HFFc6 (cell line): Measurements from ENCODE around the gene OAF. TPM values are rescaled to one million over a fixed set of nuclear protein-coding genes. Genes with fewer than 3 reads are reported as not detected.

Source experiments
- DNase-seq: peaks from one replicate; pipeline ENCODE4 v3.0.0-alpha.2; 2018
- H3K27ac Mint-ChIP-seq: 2 replicates; pipeline ENCODE4 v1.8.0; 2020; ENCODE audit warnings: mild to moderate bottlenecking, mixed read lengths
- H3K27me3 Mint-ChIP-seq: 2 replicates; pipeline ENCODE4 v1.8.0; 2021; ENCODE audit warnings: mild to moderate bottlenecking, moderate library complexity, mixed read lengths; ENCODE audit not compliant: insufficient read depth
- H3K36me3 Mint-ChIP-seq: 2 replicates; pipeline ENCODE4 v1.8.0; 2021; ENCODE audit warnings: low read depth, mixed read lengths
- H3K4me1 Mint-ChIP-seq: 2 replicates; pipeline ENCODE4 v1.8.0; 2020; ENCODE audit warnings: low read depth, mixed read lengths
- H3K4me3 Mint-ChIP-seq: 2 replicates; pipeline ENCODE4 v1.8.0; 2020; ENCODE audit warnings: mild to moderate bottlenecking, moderate library complexity, mixed read lengths
- H3K9me3 Mint-ChIP-seq: 2 replicates; pipeline ENCODE4 v1.8.0; 2020; ENCODE audit warnings: mild to moderate bottlenecking, mixed read lengths
- CTCF ChIP-seq: fragments of 200-600 bp; sonication (generic); IDR thresholded peaks from 2 replicates; pipeline ENCODE4 v1.5.0; 2021; ENCODE audit warnings: antibody characterized with exemption, mild to moderate bottlenecking
- total RNA-seq, 6 experiments: library from RNA; stranded (reverse); fragmentation: NEBNext Ultra II Directional; extraction: Animal tissue kit (Norgen Biotek cat#: 25700); gene quantifications; 2 replicates in 1 of 6; 3 replicates in 5 of 6; pipeline ENCODE4 v1.2.3, GENCODE V29; 2021

Gene OAF
- total RNA-seq, 6 experiments from 2014 or later = 111 to 143 (median 123) TPM

DNA sequence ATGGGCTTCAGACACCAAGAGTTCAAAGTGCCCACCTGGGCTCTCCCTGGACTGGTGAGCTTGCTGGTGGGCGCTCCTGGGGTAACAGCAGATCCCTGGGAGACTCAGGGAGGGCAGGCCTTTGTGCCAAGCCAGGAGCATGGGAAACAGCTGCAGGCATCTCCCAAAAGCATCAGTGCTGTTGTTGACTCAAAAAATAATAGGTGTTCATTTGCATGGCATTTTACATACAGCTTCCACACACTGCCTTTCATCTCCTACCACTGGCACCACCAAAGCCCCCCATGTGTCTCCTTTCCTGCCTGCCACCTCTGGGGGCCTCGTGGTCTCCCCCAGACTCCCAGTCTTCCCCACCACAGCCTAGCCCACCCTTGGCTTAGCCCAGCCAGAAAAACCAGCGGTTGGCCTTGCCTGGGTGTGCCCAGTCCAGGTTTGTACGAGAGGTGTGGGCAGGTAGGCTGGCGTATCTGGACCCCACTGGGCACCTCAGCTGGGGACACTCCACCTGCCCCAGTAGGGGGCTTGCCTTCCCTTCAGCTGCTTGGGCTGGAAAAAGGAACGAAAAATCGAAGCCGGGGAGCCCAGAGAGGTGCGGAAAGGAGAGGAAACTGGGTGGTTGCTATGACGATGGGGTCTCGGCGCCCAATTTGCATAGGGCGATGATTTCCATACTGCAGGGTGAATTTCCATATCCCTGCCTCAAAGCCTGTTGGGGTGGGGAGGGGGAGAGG lies 44.1 kb downstream of the OAF start:
- H3K4me3 Mint-ChIP-seq = no peak overlapping the region
- no peaks in the 10 kb centered on the region for H3K36me3 Mint-ChIP-seq
- H3K27ac Mint-ChIP-seq = no peak overlapping the region
- no peaks in the 10 kb centered on the region for H3K4me1 Mint-ChIP-seq
- no peak for DNase-seq
- no peaks in the 10 kb centered on the region for H3K9me3 Mint-ChIP-seq
- H3K27me3 Mint-ChIP-seq = peaks cover 81% of the 10 kb centered on the region
- no peak for TF ChIP-seq CTCF

DNA sequence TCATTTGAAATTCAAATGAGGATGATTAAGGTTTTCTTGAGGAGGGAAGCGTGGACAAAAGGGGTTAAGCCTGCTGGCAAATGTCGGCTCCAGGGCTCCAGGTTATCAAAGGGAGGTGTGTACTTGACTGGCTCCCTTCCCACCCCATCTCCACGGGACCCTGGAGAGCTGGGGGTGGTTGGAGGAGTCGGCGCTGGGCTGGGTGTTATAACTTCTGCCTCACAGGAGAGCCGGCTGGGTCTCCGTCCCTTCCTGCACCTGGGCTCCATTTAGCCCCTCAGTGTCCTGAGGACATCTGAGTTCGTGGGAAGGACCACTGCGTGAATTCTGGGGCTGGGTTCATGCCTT lies 44.7 kb downstream of the OAF start:
- TF ChIP-seq CTCF = no peak
- no peak for DNase-seq
- Mint-ChIP-seq H3K27me3 (peaks cover 78% of the 10 kb centered on the region), H3K9me3 (no peaks in the 10 kb centered on the region), H3K27ac (no peak overlapping the region), H3K4me1 (no peaks in the 10 kb centered on the region; the same call in 1 of the 2 replicates), H3K36me3 (no peaks in the 10 kb centered on the region), H3K4me3 (no peak overlapping the region)

- peaks cover 79% of the 10 kb centered on the region for H3K27me3 Mint-ChIP-seq
- no peak overlapping the region for H3K27ac Mint-ChIP-seq
- H3K9me3 Mint-ChIP-seq = no peaks in the 10 kb centered on the region
- no peak for TF ChIP-seq CTCF
- no peak for DNase-seq
- H3K4me3 Mint-ChIP-seq = no peak overlapping the region
- no peaks in the 10 kb centered on the region for H3K36me3 Mint-ChIP-seq
- peaks cover 7% of the 10 kb centered on the region; the same call in 1 of the 2 replicates for H3K4me1 Mint-ChIP-seq
These were observed 45.3 kb downstream of the OAF start for GRCh38 chr11:120256178-120256577.

DNA sequence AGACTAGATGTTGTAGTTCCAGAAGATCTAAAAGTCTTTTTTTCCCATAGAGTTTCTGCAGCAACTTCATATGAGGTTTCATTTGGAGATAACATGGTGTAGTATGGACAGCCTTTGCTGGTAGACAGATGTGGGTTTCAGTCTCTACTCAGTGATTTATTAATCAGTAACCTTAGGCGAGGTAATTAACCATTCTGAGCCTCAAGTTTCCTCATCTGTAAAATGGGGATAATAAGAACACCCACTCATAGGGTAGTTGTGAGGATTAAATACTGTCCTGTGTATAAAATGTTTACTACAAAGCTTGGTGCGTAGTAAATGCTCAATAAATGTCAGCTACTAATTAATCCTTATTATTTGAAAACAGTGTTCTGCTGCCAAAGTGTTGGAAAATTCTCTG lies 45.9 kb downstream of the OAF start:
- DNase-seq = no peak
- no peak for TF ChIP-seq CTCF
- Mint-ChIP-seq H3K9me3 (no peaks in the 10 kb centered on the region), H3K27ac (no peak overlapping the region), H3K36me3 (no peaks in the 10 kb centered on the region), H3K27me3 (peaks cover 80% of the 10 kb centered on the region), H3K4me3 (no peak overlapping the region), H3K4me1 (peaks cover 9% of the 10 kb centered on the region; the same call in 1 of the 2 replicates)

- H3K4me3 Mint-ChIP-seq = no peak overlapping the region
- H3K36me3 Mint-ChIP-seq = no peaks in the 10 kb centered on the region
- peaks cover 9% of the 10 kb centered on the region; the same call in 1 of the 2 replicates for H3K4me1 Mint-ChIP-seq
- no peak overlapping the region for H3K27ac Mint-ChIP-seq
- peaks cover 74% of the 10 kb centered on the region for H3K27me3 Mint-ChIP-seq
- TF ChIP-seq CTCF = no peak
- H3K9me3 Mint-ChIP-seq = no peaks in the 10 kb centered on the region
- DNase-seq = no peak
These were observed 46.5 kb downstream of the OAF start for GRCh38 chr11:120257346-120257745.
